GM21367 (cell line): ENCODE measurements around the gene ESPN.

Experiments used
- ATAC-seq: cut with Tn5 transposase; IDR thresholded peaks from one replicate; pipeline ENCODE4 v1.9.1; 2021; ENCODE audit not compliant: unreplicated experiment

ESPN gene

GRCh38 chr1:6409053-6409452, 15.5 kb upstream of the ESPN start:
- no peak for ATAC-seq

GRCh38 chr1:6409733-6410132, 14.8 kb upstream of the ESPN start:
- ATAC-seq, result no peak

- ATAC-seq, result no peak
Measured at GRCh38 chr1:6410248-6410893, 14.2 kb upstream of the ESPN start.

- no peak for ATAC-seq
Measured at GRCh38 chr1:6412896-6413295, 11.7 kb upstream of the ESPN start.

GRCh38 chr1:6414443-6414844, 10.1 kb upstream of the ESPN start:
- ATAC-seq, result no peak

GRCh38 chr1:6414881-6415626, 9.5 kb upstream of the ESPN start:
- ATAC-seq, result no peak

GRCh38 chr1:6416295-6416656, 8.3 kb upstream of the ESPN start:
- ATAC-seq, result no peak

- no peak for ATAC-seq
Measured at GRCh38 chr1:6416906-6417305, 7.7 kb upstream of the ESPN start.

- ATAC-seq, result no peak
Measured at GRCh38 chr1:6417961-6418667, 6.5 kb upstream of the ESPN start.

- no peak for ATAC-seq
Measured at GRCh38 chr1:6418668-6419396, 5.7 kb upstream of the ESPN start.

- ATAC-seq, result no peak
Measured at GRCh38 chr1:6419397-6419803, 5.2 kb upstream of the ESPN start.

GRCh38 chr1:6419804-6420453, 4.6 kb upstream of the ESPN start, which contains the start of gene HES2:
HES2 (minus strand) TSS chr1:6419919; CDS start chr1:6419820, 99 bp downstream.
- no peak for ATAC-seq

GRCh38 chr1:6420454-6421042, 4.0 kb upstream of the ESPN start:
- ATAC-seq, result no peak

- no peak for ATAC-seq
Measured at GRCh38 chr1:6421266-6421665, 3.3 kb upstream of the ESPN start.

GRCh38 chr1:6423321-6423999, 1.1 kb upstream of the ESPN start:
- ATAC-seq, result no peak

GRCh38 chr1:6424000-6424565, 493 bp upstream of the ESPN start:
- no peak for ATAC-seq

- ATAC-seq, result no peak
Measured at GRCh38 chr1:6425658-6426057, 1.1 kb downstream of the ESPN start.

GRCh38 chr1:6426277-6426971, 1.8 kb downstream of the ESPN start:
- ATAC-seq, result no peak

GRCh38 chr1:6426972-6427350, 2.4 kb downstream of the ESPN start:
- no peak for ATAC-seq
